CD8-positive, alpha-beta memory T cell (primary cell): ENCODE data around the gene GTPBP1. TPM values are rescaled to one million over a fixed set of nuclear protein-coding genes. Genes with fewer than 3 reads are reported as not detected.

ENCODE experiments used
- CTCF ChIA-PET: fragments of 350-600 bp; sonication (Branson Sonifier 250); formaldehyde crosslinking; loops from one replicate; lab custom pipeline; 2021; ENCODE audit warnings: antibody characterized with exemption; lab: Charles Lee
- POLR2A ChIA-PET: fragments of 350-600 bp; sonication (Branson Sonifier 250); formaldehyde crosslinking; loops from one replicate; lab custom pipeline; 2021; ENCODE audit warnings: antibody characterized with exemption; lab: Charles Lee
- DNase-seq, 5 donors: peaks; one replicate each; pipeline versions ENCODE4 v3.0.0 to v3.0.0-alpha.2; 2020 to 2022; ENCODE audit warnings: mixed read lengths in 1 of 5
- H3K27ac ChIP-seq: one replicate; pipeline ENCODE4 v1.7.0; 2013; ENCODE audit warnings: low read depth, mild to moderate bottlenecking, low read length, moderate library complexity
- H3K27me3 ChIP-seq: 2 replicates; pipeline ENCODE4 v1.7.0; 2013; ENCODE audit warnings: low read length, mild to moderate bottlenecking; ENCODE audit not compliant: insufficient read depth, poor library complexity, severe bottlenecking
- H3K36me3 ChIP-seq: 2 replicates; pipeline ENCODE4 v1.7.0; 2013; ENCODE audit warnings: mild to moderate bottlenecking, low read length, moderate library complexity; ENCODE audit not compliant: insufficient read depth
- H3K4me1 ChIP-seq: 2 replicates; pipeline ENCODE4 v1.7.0; 2013; ENCODE audit warnings: mild to moderate bottlenecking, low read length, moderate library complexity; ENCODE audit not compliant: insufficient read depth
- H3K4me3 ChIP-seq: 2 replicates; pipeline ENCODE4 v1.7.0; 2013; ENCODE audit warnings: mild to moderate bottlenecking, low read length
- H3K9me3 ChIP-seq: 2 replicates; pipeline ENCODE4 v1.7.0; 2013; ENCODE audit warnings: mild to moderate bottlenecking, low read length
- H3K27ac Mint-ChIP-seq, 8 donors: one replicate each; pipeline ENCODE4 v1.8.0; 2020 to 2021; ENCODE audit warnings: mixed read lengths in 8 of 8, mild to moderate bottlenecking in 6 of 8, inconsistent platforms in 3 of 8, moderate library complexity in 3 of 8
- H3K27me3 Mint-ChIP-seq, 2 donors: one replicate each; pipeline ENCODE4 v1.8.0; 2020 to 2021; ENCODE audit warnings: mixed read lengths in 2 of 2, mild to moderate bottlenecking in 1 of 2, moderate library complexity in 1 of 2
- H3K36me3 Mint-ChIP-seq, 3 donors: one replicate each; pipeline ENCODE4 v1.8.0; 2020 to 2021; ENCODE audit warnings: mixed read lengths in 3 of 3, inconsistent platforms in 1 of 3, mild to moderate bottlenecking in 1 of 3
- H3K4me1 Mint-ChIP-seq, 3 donors: one replicate each; pipeline ENCODE4 v1.8.0; 2020 to 2021; ENCODE audit warnings: mixed read lengths in 3 of 3, inconsistent platforms in 1 of 3, mild to moderate bottlenecking in 1 of 3
- H3K4me3 Mint-ChIP-seq, 7 donors: one replicate each; pipeline ENCODE4 v1.8.0; 2020 to 2021; ENCODE audit warnings: mixed read lengths in 7 of 7, mild to moderate bottlenecking in 6 of 7, moderate library complexity in 4 of 7, inconsistent platforms in 2 of 7
- H3K9me3 Mint-ChIP-seq, 5 donors: one replicate each; pipeline ENCODE4 v1.8.0; 2020 to 2022; ENCODE audit warnings: mixed read lengths in 5 of 5, mild to moderate bottlenecking in 3 of 5, moderate library complexity in 2 of 5, inconsistent platforms in 1 of 5
- polyA plus RNA-seq: library from polyadenylated mRNA; unstranded; fragments of 300-500 nt; fragmentation: Illumina TruSeq; gene quantifications from one replicate; pipeline ENCODE4 v1.2.3, GENCODE V29; 2021
- total RNA-seq, 2 experiments: library from RNA; stranded (reverse); gene quantifications; one replicate each; pipeline ENCODE4 v1.2.3, GENCODE V29; 2021

The GTPBP1 gene
- total and polyA plus RNA-seq, 3 experiments from 2014 or later: 28.2 to 63.7 (median 62.7) TPM

DNA sequence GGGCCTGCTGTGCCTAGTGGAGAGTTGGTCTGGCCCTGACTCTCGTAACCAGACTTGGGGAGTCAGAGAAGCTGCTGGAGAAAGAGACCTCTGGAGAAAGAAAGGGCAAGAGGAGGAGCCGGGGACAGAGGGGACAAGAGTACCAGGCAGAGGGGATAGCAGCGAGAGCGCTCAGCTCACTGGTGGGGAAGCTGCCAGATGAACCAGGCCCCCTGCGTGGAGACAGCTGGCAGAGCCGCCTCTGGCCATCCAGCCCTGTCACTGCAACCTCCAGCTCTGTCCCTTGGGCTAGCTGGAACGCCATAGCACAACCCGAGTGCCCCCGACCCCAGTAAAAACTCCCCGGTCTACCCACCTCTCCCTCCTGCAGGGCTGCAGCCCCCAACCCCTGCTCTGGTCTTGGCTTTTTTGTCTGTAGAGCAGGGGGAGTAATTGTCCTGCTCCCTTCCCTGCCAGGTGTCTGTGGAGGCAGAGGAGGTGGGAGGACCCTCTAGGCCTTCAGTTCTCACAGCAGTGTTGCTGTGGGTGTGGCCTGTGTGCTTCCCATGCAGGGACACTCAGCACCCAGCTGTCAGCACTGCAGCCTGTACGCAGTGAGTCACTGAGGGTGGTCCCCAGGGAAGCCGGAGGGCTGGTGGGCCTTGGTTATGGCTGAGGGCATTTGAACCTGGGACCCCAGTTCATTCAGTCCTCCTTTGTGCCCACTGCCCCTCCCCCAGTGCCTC lies 54.9 kb downstream of the GTPBP1 start:
- DNase-seq: no peak
- Histone ChIP-seq H3K27me3 (no peaks in the 10 kb centered on the region), H3K36me3 (no peaks in the 10 kb centered on the region), H3K4me1 (peaks cover 29% of the 10 kb centered on the region), H3K4me3 (no peak overlapping the region), H3K27ac (no peak overlapping the region), H3K9me3 (no peaks in the 10 kb centered on the region)
- peaks cover 0 to 4% (median 0%) of the 10 kb centered on the region in 3 donors for H3K36me3 Mint-ChIP-seq
- ChIA-PET CTCF (interaction anchor here (1.4 kb wide), 1 partner anchor 83 kb away, joined by 4 read pairs; no protein-coding TSS in a partner anchor), POLR2A (interaction anchor here (2.8 kb wide), 1 partner anchor 26 kb away, joined by 16 read pairs; no protein-coding TSS in a partner anchor)
- H3K9me3 Mint-ChIP-seq: no peaks in the 10 kb centered on the region
- H3K4me3 Mint-ChIP-seq: no peak overlapping the region
- no peaks in the 10 kb centered on the region for H3K27me3 Mint-ChIP-seq
- peaks cover 31 to 39% (median 31%) of the 10 kb centered on the region in 3 donors for H3K4me1 Mint-ChIP-seq
- peak overlapping the region in 4 of 8 donors; percentile 38 to 84 (median 54) for H3K27ac Mint-ChIP-seq

DNA sequence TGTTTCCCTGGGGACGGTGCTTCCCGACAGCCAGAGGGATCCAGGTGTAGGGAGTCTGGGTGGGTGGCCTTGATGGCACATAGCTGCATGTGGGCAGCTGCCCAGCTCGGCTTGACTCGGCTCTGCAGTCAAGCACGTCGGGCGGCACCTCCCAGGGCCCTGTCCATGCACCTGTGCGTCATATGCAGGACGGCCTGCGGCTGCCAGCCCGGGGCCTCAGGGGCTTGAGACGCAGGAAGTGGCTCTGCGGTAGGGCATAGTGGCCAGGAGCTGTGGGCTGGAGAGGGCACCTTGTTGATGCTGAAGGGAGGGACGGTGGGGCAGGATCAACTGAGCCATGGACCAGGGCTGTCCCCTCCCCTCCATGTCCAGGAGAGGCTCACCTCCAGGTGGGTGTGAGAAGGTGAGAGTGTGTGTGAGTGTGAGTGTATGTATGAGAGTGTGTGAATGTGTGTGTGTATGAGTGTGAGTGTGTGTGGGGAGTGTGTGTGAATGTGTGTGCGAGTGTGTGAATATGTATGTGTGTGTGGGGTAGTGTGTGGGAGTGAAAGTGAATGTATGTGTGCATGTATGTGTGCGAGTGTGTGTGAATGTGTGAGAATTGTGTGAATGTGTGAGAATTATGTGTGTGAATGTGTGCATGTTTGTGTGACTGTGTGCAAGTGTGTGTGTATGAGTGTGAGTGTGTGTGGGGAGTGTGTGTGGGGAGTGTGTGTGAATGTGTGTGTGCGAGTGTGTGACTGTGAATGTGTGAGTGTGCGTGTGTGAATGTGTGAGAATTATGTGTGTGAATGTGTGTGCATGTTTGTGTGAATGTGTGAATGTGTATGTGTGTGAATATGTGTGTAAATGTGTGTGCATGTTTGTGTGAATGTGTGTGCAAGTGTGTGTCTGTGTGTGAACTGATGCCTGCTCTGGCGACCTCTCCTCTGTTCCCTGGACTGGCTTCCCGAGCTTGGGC lies 55.7 kb downstream of the GTPBP1 start:
- Mint-ChIP-seq H3K36me3 (peaks cover 0 to 3% (median 0%) of the 10 kb centered on the region in 3 donors), H3K27ac (no peak overlapping the region), H3K27me3 (no peaks in the 10 kb centered on the region), H3K4me1 (peaks cover 31 to 44% (median 34%) of the 10 kb centered on the region in 3 donors), H3K4me3 (no peak overlapping the region), H3K9me3 (no peaks in the 10 kb centered on the region)
- peaks cover 36% of the 10 kb centered on the region for H3K4me1 ChIP-seq
- POLR2A ChIA-PET: interaction anchor here (0.6 kb wide), 1 partner anchor 9 kb away, joined by 3 read pairs; no protein-coding TSS in a partner anchor
- no peaks in the 10 kb centered on the region for H3K27me3 ChIP-seq
- H3K9me3 ChIP-seq: no peaks in the 10 kb centered on the region
- H3K36me3 ChIP-seq: no peaks in the 10 kb centered on the region
- DNase-seq: no peak
- no peak overlapping the region for H3K4me3 ChIP-seq
- no peak overlapping the region for H3K27ac ChIP-seq
- CTCF ChIA-PET: interaction anchor here (0.9 to 9.3 kb wide), 3 partner anchors 27 to 82 kb away, joined by 4 to 78 read pairs (median 4); no protein-coding TSS in a partner anchor

DNA sequence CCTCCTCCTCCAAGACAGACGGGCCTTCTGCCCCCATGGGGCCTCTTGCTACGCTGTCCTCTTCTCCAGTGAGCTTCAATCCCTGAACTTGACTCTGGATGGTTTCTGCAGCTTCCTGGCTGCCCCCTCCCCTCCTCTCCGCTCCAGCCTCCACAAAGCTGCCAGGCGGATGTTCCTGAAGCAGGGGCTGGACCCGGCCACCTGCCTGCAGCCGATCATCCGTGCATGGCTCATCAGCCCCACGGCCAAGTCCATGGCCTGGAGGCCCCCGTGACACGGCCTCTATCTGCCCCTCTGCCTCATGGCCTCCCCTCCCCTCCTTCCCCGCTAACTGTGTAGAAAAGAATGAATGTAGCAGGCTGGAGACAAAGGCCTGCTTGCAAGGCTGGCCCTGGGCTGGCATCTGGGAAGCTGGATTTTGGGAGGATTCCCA lies 56.8 kb downstream of the GTPBP1 start:
- no peak for DNase-seq
- no peaks in the 10 kb centered on the region for H3K36me3 Mint-ChIP-seq
- ChIA-PET POLR2A (interaction anchor here (2.1 kb wide), 1 partner anchor 11 kb away, joined by 12 read pairs; no protein-coding TSS in a partner anchor), CTCF (interaction anchor here (0.9 to 9.3 kb wide), 3 partner anchors 28 to 81 kb away, joined by 4 to 78 read pairs (median 6); no protein-coding TSS in a partner anchor)
- no peaks in the 10 kb centered on the region for H3K9me3 Mint-ChIP-seq
- Histone ChIP-seq H3K4me1 (peaks cover 25% of the 10 kb centered on the region), H3K36me3 (no peaks in the 10 kb centered on the region), H3K27ac (no peak overlapping the region), H3K27me3 (no peaks in the 10 kb centered on the region), H3K9me3 (no peaks in the 10 kb centered on the region), H3K4me3 (no peak overlapping the region)
- no peak overlapping the region for H3K4me3 Mint-ChIP-seq
- H3K27ac Mint-ChIP-seq: peak overlapping the region in 1 of 8 donors; percentile 21
- no peaks in the 10 kb centered on the region for H3K27me3 Mint-ChIP-seq
- peaks cover 21 to 35% (median 23%) of the 10 kb centered on the region in 3 donors for H3K4me1 Mint-ChIP-seq

DNA sequence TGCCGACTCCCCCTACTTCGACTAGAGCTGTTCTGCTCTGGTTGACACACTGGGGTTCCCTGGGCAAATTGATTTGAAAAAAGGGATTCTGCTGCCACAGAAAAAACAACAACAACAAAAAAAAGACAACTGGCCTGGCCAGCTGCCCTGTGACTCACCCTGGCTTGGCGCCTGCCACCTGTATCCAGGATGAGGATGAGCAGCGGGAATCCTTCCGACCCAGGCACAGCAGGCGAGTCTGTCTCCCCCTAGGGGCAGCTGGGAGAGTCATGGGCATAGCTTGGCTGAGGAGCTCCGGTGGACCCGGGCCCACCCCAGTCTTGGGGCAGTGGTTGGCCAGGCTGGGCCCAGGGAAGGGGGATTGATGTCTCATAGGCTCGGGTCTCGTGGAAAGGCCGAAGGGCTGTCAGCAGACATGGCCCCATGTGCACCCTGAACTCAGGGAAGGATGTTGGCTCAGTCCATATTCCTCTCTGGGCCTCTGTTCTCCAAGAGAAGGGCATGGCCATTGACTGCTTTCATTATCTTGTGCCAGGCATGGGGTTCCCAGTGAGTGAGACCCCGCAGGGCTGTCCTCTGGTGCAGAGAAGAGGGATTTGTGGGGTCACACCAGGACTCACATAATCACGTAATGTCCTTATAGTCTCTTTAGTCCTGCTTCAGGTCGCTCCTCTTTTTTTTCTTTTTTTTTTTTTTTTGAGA lies 60.5 kb downstream of the GTPBP1 start:
- peaks cover 0 to under 1% of the 10 kb centered on the region in 2 donors for H3K27me3 Mint-ChIP-seq
- H3K36me3 Mint-ChIP-seq: no peaks in the 10 kb centered on the region
- CTCF ChIA-PET: interaction anchor here (0.6 to 9.3 kb wide), 12 partner anchors 9 to 76 kb away, joined by 3 to 78 read pairs (median 5); partner anchors contain the start of gene SUN2
- no peak overlapping the region for H3K4me3 ChIP-seq
- no peaks in the 10 kb centered on the region for H3K9me3 Mint-ChIP-seq
- H3K27me3 ChIP-seq: no peaks in the 10 kb centered on the region
- H3K36me3 ChIP-seq: no peaks in the 10 kb centered on the region
- no peaks in the 10 kb centered on the region for H3K9me3 ChIP-seq
- POLR2A ChIA-PET: interaction anchor here (3.3 kb wide), 1 partner anchor 32 kb away, joined by 20 read pairs; no protein-coding TSS in a partner anchor
- H3K4me1 Mint-ChIP-seq: peaks cover 4 to 14% (median 6%) of the 10 kb centered on the region in 3 donors
- H3K4me3 Mint-ChIP-seq: no peak overlapping the region
- H3K4me1 ChIP-seq: peaks cover 9% of the 10 kb centered on the region
- DNase-seq: peak; percentile 19 to 69 (median 41)
- H3K27ac Mint-ChIP-seq: no peak overlapping the region
- H3K27ac ChIP-seq: no peak overlapping the region

DNA sequence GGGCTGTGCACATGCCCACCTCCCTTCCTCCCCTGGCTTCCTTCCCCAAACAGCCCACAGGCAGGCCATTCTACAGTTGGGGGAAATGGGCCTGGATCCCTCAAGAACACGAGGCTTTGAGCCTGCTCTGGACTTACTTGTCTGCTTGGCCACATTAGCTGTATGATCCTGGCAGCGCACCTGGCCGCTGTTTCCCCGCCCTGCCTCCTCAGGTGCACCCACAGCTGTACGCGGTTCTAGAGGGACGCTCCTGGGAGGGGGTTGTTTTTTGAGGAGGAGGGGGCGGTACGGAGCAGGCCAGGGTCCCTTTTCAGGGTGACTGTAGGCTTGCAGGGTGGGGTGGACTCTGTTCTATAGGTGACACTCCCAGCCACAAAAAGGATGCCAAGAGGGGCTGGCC lies 61.6 kb downstream of the GTPBP1 start:
- H3K36me3 ChIP-seq: no peaks in the 10 kb centered on the region
- ChIA-PET POLR2A (interaction anchor here (3.3 kb wide), 1 partner anchor 33 kb away, joined by 20 read pairs; no protein-coding TSS in a partner anchor), CTCF (interaction anchor here (0.8 to 9.3 kb wide), 8 partner anchors 10 to 575 kb away, joined by 3 to 78 read pairs (median 8); partner anchors contain the start of gene SUN2)
- no peaks in the 10 kb centered on the region for H3K27me3 ChIP-seq
- Mint-ChIP-seq H3K9me3 (no peaks in the 10 kb centered on the region), H3K4me3 (no peak overlapping the region), H3K27me3 (peaks cover 0 to 2% of the 10 kb centered on the region in 2 donors), H3K4me1 (peaks cover 4 to 14% (median 6%) of the 10 kb centered on the region in 3 donors), H3K27ac (peak overlapping the region in 1 of 8 donors; percentile 83), H3K36me3 (no peaks in the 10 kb centered on the region)
- H3K4me3 ChIP-seq: no peak overlapping the region
- no peak overlapping the region for H3K27ac ChIP-seq
- no peak for DNase-seq
- no peaks in the 10 kb centered on the region for H3K9me3 ChIP-seq
- peaks cover 9% of the 10 kb centered on the region for H3K4me1 ChIP-seq

DNA sequence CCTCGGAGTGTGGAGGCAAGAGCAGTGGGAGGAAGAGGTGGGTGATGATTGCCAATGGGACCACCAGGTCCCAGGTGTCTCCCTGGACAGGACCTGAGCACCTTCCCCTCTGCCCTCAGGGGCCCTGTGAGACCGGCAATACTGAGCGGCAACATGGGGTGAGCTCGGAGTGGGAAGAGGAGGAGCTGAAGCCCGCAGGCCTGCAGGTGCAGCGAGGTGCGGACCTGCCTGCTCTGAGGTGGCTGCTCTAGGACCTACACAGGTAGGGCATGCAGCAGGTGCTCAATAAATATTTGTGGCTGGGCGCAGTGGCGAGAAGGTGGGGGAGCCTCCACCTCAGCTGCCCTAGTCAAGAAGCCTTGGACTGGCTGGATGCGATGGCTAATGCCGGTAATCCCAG lies 62.3 kb downstream of the GTPBP1 start:
- Histone ChIP-seq H3K9me3 (no peaks in the 10 kb centered on the region), H3K27ac (no peak overlapping the region), H3K4me3 (no peak overlapping the region), H3K4me1 (peaks cover 9% of the 10 kb centered on the region), H3K27me3 (no peaks in the 10 kb centered on the region), H3K36me3 (no peaks in the 10 kb centered on the region)
- Mint-ChIP-seq H3K9me3 (no peaks in the 10 kb centered on the region), H3K4me1 (peaks cover 4 to 14% (median 6%) of the 10 kb centered on the region in 3 donors), H3K27ac (no peak overlapping the region), H3K27me3 (peaks cover 0 to 2% of the 10 kb centered on the region in 2 donors), H3K4me3 (no peak overlapping the region), H3K36me3 (no peaks in the 10 kb centered on the region)
- no peak for DNase-seq
- ChIA-PET POLR2A (interaction anchor here (1.4 to 3.3 kb wide), 2 partner anchors 16 to 34 kb away, joined by 4 to 20 read pairs; no protein-coding TSS in a partner anchor), CTCF (interaction anchor here (0.8 to 9.3 kb wide), 9 partner anchors 9 to 575 kb away, joined by 3 to 78 read pairs (median 8); partner anchors contain the start of gene SUN2)
